Measurements from ENCODE around the gene OR7A5. TPM values are rescaled to one million over a fixed set of nuclear protein-coding genes. Genes with fewer than 3 reads are reported as not detected.
"Not testable (repeated sequence)": the region's sequence is repeated elsewhere in the genome, so short reads cannot be mapped to it uniquely, and the experiment has no call there.

The OR7A5 gene
- total RNA-seq (2014; rRNA removed; shearing (Covaris generic)), result not detected in 2 replicates

GRCh38 chr19:14835011-14835410, at the start of gene OR7A5, which contains the start of gene OR7C1:
OR7A5 (minus strand) TSS chr19:14835185; CDS start chr19:14828241, 6,944 bp downstream.
OR7C1 (minus strand) TSS chr19:14835185; CDS start chr19:14800136, 35,049 bp downstream.
- no peak for DNase-seq (ENCODE audit: low read depth)

- peak; percentile 16 for DNase-seq (ENCODE audit: low read depth)
Observed at GRCh38 chr19:14871619-14872230, 36.7 kb upstream of the OR7A5 start.

GRCh38 chr19:14868497-14868896, 33.5 kb upstream of the OR7A5 start:
- DNase-seq (ENCODE audit: low read depth), result no peak

GRCh38 chr19:14848822-14849221, 13.8 kb upstream of the OR7A5 start, which contains the start of gene OR7A10:
OR7A10 (minus strand) TSS chr19:14848922; CDS start chr19:14841877, 7,045 bp downstream.
- no peak for DNase-seq (ENCODE audit: low read depth)

GRCh38 chr19:14843578-14843977, 8.6 kb upstream of the OR7A5 start:
- no peak for DNase-seq (ENCODE audit: low read depth)

- DNase-seq (ENCODE audit: low read depth), result no peak
Observed at GRCh38 chr19:14843169-14843568, 8.2 kb upstream of the OR7A5 start.

GRCh38 chr19:14840206-14840605, 5.2 kb upstream of the OR7A5 start:
- no peak for DNase-seq (ENCODE audit: low read depth)

- no peak for DNase-seq (ENCODE audit: low read depth)
Observed at GRCh38 chr19:14837391-14837790, 2.4 kb upstream of the OR7A5 start.

GRCh38 chr19:14830702-14831101, 4.3 kb downstream of the OR7A5 start:
- DNase-seq (ENCODE audit: low read depth), result no peak

GRCh38 chr19:14826006-14826405, 9.0 kb downstream of the OR7A5 start:
- DNase-seq (ENCODE audit: low read depth), result peak; percentile 30

- DNase-seq (ENCODE audit: low read depth), result no peak
Observed at GRCh38 chr19:14821937-14822336, 13.0 kb downstream of the OR7A5 start.

GRCh38 chr19:14818588-14818987, 16.4 kb downstream of the OR7A5 start:
- no peak for DNase-seq (ENCODE audit: low read depth)

GRCh38 chr19:14817052-14817451, 17.9 kb downstream of the OR7A5 start:
- no peak for DNase-seq (ENCODE audit: low read depth)

GRCh38 chr19:14814982-14815652, 19.9 kb downstream of the OR7A5 start:
- no peak for DNase-seq (ENCODE audit: low read depth)

- DNase-seq (ENCODE audit: low read depth), result no peak
Observed at GRCh38 chr19:14809272-14810057, 25.5 kb downstream of the OR7A5 start.

- DNase-seq (ENCODE audit: low read depth), result no peak
Observed at GRCh38 chr19:14804765-14805164, 30.2 kb downstream of the OR7A5 start.

- no peak for DNase-seq (ENCODE audit: low read depth)
Observed at GRCh38 chr19:14798760-14799159, 36.2 kb downstream of the OR7A5 start.

GRCh38 chr19:14796021-14796420, 39.0 kb downstream of the OR7A5 start:
- DNase-seq (ENCODE audit: low read depth), result no peak

- peak; percentile 37 for DNase-seq (ENCODE audit: low read depth)
Observed at GRCh38 chr19:14795078-14795721, 39.8 kb downstream of the OR7A5 start.

GRCh38 chr19:14792250-14792649, 42.7 kb downstream of the OR7A5 start:
- DNase-seq (ENCODE audit: low read depth), result not testable (repeated sequence)

GRCh38 chr19:14786421-14786851, 48.5 kb downstream of the OR7A5 start:
- no peak for DNase-seq (ENCODE audit: low read depth)
